Bronchial epithelial cell (primary cell): ENCODE results near the gene TMX1. TPM values are rescaled to one million over a fixed set of nuclear protein-coding genes. Genes with fewer than 3 reads are reported as not detected.
A peak's percentile ranks its signal among the peaks of the same experiment; 100 is the strongest.

ENCODE experiments used
- DNase-seq: peaks from one replicate; pipeline ENCODE4 v3.0.0-alpha.2; 2010; ENCODE audit warnings: low read depth
- FAIRE-seq: peaks from 2 replicates; lab custom pipeline; 2011; peaks lifted over from hg19 to GRCh38; lab: Jason Lieb, UNC
- H3K27me3 ChIP-seq: 2 replicates; pipeline ENCODE4 v1.5.1; 2011; ENCODE audit warnings: low read length; ENCODE audit not compliant: control insufficient read depth, insufficient read depth
- H3K36me3 ChIP-seq: 2 replicates; pipeline ENCODE4 v1.5.1; 2011; ENCODE audit warnings: low read length; ENCODE audit not compliant: control insufficient read depth, insufficient read depth
- H3K4me3 ChIP-seq: 2 replicates; pipeline ENCODE4 v1.5.1; 2011; ENCODE audit warnings: mild to moderate bottlenecking, low read depth, low read length, control low read depth
- total RNA-seq: library from RNA; depleted of rRNA; stranded (reverse); fragments of >200 nt; gene quantifications from 2 replicates; pipeline ENCODE4 v1.2.1, GENCODE V29; 2014
- TF ChIP-seq, protein P1 (sequence below): IDR thresholded peaks from 2 replicates; pipeline ENCODE4 v1.5.1; 2011; ENCODE audit warnings: mild to moderate bottlenecking, moderate library complexity, low read length, control low read depth, inconsistent platforms; ENCODE audit not compliant: insufficient read depth, severe bottlenecking

Gene TMX1
- total RNA-seq, 1 donor from 2014 or later, result 58.2 TPM

DNA sequence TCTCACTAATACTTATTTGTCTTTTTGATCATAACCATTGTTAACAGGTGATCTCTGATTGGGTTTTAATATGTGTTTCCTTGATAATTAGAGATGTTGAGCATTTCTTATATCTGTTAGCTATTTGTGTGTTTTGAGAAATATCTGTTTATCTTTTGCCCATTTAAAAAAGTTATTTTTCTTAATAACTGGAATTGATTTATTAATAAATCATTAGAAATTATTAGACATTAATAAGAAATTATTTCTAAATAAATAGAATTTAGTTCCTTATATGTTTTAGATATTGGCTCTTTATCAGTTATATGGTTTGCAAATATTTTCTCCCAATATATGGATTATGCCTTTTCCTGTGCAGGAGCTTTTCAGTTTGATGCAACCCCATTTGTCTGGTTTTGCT, 18.7 kb downstream of the TMX1 start:
- TF ChIP-seq, protein P1, sequence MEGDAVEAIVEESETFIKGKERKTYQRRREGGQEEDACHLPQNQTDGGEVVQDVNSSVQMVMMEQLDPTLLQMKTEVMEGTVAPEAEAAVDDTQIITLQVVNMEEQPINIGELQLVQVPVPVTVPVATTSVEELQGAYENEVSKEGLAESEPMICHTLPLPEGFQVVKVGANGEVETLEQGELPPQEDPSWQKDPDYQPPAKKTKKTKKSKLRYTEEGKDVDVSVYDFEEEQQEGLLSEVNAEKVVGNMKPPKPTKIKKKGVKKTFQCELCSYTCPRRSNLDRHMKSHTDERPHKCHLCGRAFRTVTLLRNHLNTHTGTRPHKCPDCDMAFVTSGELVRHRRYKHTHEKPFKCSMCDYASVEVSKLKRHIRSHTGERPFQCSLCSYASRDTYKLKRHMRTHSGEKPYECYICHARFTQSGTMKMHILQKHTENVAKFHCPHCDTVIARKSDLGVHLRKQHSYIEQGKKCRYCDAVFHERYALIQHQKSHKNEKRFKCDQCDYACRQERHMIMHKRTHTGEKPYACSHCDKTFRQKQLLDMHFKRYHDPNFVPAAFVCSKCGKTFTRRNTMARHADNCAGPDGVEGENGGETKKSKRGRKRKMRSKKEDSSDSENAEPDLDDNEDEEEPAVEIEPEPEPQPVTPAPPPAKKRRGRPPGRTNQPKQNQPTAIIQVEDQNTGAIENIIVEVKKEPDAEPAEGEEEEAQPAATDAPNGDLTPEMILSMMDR, result no peak
- no peak for FAIRE-seq
- H3K4me3 ChIP-seq, result no peak overlapping the region
- no peaks in the 10 kb centered on the region for H3K36me3 ChIP-seq
- H3K27me3 ChIP-seq, result no peaks in the 10 kb centered on the region
- no peak for DNase-seq

DNA sequence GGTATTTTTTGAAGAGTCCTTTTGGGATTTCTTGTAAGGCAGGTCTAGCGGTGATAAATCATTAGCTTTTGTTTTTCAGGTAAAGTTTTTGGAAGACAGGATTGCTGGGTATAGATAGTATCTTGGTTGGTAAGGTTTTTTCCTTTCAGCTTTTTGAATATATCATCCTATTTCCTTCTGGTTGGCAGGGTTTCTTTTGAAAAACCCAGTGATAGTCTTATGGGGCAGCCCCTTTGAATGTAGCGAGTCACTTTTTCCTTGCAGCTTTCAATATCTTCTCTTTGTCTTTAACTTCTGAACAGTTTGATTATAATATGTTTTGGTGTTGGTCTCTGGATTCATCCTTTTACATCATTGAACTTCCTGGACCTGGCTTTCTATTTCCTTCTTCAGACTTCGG, 20.2 kb downstream of the TMX1 start:
- no peak for DNase-seq
- no peak overlapping the region for H3K4me3 ChIP-seq
- no peaks in the 10 kb centered on the region for H3K27me3 ChIP-seq
- TF ChIP-seq, protein P1, result no peak
- no peaks in the 10 kb centered on the region for H3K36me3 ChIP-seq
- no peak for FAIRE-seq

DNA sequence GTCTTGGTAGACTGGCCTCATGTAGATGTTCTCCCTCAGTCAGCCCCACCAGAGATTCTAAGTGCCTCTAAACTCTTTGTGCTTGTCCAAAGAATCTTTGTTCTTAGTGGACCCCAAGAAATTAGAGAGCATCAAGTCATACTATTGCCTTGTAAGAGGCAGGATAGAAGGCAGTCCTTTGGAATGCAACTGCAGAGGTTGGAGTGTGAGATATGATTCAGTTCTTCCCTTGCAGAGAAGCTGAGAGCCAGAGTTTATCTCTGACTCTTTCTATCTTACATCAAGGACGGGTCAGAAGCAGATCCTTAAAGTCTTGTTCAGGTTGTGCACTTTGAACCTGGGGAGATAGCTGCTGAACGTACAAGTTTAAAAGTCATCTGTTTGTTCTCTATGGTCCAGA, 21.1 kb downstream of the TMX1 start:
- Histone ChIP-seq H3K27me3 (no peaks in the 10 kb centered on the region), H3K36me3 (no peaks in the 10 kb centered on the region), H3K4me3 (no peak overlapping the region)
- TF ChIP-seq, protein P1, result no peak
- DNase-seq (no peak), FAIRE-seq (peak; percentile 92)

DNA sequence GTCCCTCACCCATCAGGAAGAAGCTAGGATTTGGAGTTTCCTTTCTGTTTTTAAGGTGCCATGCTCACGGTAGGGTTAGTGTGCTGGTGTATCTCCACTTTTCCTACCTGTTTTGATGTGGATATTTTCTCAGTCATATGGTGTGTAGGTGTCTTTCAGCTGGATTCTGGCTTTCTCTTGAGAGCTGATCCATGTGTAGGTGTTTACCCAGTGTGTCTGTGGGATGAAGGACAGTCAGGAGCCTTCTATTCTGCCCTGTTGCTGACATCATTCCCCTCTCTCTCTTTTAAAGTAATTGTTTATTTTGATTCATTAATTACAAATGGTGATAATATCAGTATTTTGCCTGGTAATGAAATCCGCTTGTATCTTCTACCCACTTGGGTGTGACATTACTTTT, 22.8 kb downstream of the TMX1 start:
- H3K4me3 ChIP-seq, result no peak overlapping the region
- TF ChIP-seq, protein P1, result no peak
- FAIRE-seq (no peak), DNase-seq (no peak)
- no peaks in the 10 kb centered on the region for H3K27me3 ChIP-seq
- no peaks in the 10 kb centered on the region for H3K36me3 ChIP-seq

DNA sequence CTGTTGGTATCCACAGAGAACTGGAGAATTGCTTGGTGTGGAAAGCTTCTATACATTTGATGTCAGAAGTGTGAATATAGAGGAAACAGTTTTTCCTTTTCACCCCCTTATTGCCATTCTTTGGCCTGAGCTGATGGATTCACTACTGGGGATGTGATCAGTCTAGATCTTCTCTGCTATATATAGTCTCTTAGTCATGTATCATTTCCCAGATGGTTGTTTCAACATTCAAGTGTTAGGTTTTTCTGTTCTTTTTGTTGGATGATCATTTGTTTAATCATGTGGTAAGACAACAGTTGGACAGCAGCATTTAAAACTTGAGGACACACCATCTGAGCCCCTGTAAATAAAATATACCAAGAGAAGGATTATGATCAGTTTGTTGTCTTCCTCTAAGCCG, 29.6 kb downstream of the TMX1 start:
- H3K4me3 ChIP-seq, result no peak overlapping the region
- FAIRE-seq, result no peak
- DNase-seq, result no peak
- H3K36me3 ChIP-seq, result no peaks in the 10 kb centered on the region
- H3K27me3 ChIP-seq, result no peaks in the 10 kb centered on the region
- TF ChIP-seq, protein P1, result no peak

DNA sequence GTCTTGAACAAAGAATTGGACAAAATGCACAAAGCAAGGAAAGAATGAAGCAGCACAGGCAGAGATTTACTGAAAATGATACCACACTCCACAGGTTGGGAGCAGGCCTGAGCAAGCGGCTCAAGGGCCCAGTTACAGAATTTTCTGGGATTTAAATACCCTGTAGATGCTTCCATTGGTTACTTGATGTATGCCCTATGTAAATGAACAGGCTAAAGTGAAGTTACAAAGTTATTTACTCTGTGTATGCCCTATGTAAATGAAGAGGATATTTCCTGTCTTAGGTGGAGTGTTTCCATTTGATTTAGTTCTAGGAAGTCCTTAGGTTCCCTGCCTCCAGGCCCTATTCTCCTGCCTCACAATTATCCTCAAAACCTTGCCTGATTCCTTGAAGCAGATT, 36.6 kb downstream of the TMX1 start:
- Histone ChIP-seq H3K4me3 (no peak overlapping the region), H3K36me3 (no peaks in the 10 kb centered on the region), H3K27me3 (no peaks in the 10 kb centered on the region)
- DNase-seq, result no peak
- no peak for FAIRE-seq
- TF ChIP-seq, protein P1, result no peak
